Measurements from ENCODE around the gene BBLN. TPM values are rescaled to one million over a fixed set of nuclear protein-coding genes. Genes with fewer than 3 reads are reported as not detected.
"Not testable (repeated sequence)": the region's sequence is repeated elsewhere in the genome, so short reads cannot be mapped to it uniquely, and the experiment has no call there.

Gene BBLN
- total RNA-seq (2014; rRNA removed; shearing (Covaris generic); ENCODE audit: low replicate concordance): 37.3 and 57.0 TPM in 2 replicates

DNA sequence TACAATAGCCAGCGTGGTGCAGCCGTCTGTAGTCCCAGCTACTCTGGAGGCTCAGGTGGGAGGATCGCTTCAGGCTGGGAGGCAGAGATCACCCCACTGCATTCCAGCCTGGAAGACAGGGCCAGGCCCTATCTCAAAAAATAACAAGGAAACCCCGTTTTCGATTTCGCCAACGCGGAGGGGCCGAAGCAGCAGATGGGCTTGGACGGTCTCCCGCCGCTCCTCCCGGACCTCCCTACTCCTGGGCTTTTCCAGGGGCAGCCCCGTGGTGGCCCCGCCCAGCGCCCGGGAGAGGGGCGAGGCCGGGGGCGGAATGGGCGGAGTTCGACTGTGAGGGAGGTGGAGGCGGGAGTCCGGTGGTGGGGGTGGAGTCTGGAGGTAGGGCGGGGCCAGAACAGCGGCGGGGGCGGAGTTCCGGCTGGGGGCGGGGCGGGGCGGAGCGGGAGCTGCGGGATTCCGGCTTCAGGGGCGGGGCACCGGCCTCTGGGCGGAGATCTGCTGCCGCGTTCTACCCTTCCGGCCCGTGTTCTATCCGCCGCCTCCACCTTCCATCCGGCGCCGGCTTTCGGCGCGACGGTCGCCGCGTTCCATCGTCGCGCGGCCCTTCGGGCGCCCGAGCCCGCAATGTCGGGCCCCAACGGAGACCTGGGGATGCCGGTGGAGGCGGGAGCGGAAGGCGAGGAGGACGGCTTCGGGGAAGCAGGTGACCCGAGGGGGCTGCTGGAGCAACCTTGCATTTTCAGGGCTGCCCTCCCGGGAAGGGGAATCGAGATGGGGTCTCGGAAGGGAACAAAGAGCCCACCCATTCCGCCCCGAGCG is at the start of gene BBLN:
Gene BBLN, plus strand, starts transcription at position 482 of the 819 bp plus-strand sequence. Its CDS starts 143 bp downstream, at position 625.
- H3K4me3 ChIP-seq: peak within 1 kb of the TSS; percentile 92
- H3K27me3 ChIP-seq: no peaks in the 10 kb centered on the region
- peak; percentile 91 for DNase-seq
- peaks cover 26% of the 10 kb centered on the region for H3K36me3 ChIP-seq
- no peaks in the 10 kb centered on the region for H3K9me3 ChIP-seq

DNA sequence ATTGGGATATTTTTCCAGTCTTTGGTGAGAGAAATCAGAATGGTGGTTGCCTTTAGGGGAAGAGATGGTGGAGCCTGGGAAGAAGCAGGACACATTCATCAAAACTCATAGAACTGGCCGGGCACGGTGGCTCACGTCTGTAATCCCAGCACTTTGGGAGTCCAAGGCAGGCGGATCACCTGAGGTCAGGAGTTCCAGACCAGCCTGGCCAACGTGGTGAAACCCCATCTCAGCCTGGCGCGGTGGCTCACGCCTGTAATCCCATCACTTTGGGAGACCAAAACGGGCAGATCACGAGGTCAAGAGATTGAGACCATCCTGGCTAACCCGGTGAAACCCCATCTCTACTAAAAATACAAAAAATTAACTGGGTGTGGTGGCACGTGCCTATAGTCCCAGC is 48.3 kb upstream of the BBLN start:
- not testable (repeated sequence) for H3K27me3 ChIP-seq

DNA sequence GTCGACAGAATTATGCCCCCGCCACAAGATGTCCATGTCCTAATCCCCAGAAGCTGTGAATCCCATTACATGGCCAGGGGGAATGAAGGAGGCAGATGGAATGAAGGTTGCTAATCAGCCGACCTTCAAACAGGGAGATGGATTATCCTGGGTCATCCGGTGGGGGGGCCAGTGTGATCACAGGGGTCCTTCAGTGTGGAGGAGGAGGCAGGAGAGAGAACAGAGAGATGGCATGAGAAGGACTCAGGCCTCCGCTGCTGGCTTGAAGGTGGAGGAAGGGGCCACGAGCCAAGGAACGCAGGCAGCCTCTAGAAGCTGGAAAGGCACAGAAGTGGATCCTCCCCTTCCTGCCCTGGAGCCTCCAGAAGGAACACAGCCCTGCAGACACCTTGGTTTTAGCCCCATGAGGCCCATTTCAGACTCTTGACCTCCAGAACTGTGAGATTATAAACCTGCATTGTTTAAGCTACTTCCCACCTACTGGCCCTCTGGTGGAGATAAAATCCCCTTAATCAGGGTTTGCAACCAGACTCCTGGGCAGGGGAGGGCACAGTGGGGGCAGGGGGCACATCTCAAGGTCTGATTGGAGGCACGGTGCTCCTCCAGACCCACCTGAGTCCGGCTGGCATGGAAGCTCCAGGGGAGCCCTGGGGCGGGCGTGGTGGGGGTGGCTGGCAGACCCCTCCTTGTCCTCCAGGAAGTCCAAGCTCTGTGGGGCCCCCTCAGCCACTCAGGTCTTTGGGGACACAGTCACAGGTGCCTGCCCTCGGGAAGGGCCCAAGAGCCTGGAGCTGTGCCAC is 46.3 kb upstream of the BBLN start:
- no peak for DNase-seq
- Histone ChIP-seq H3K27me3 (no peaks in the 10 kb centered on the region), H3K36me3 (peaks cover 4% of the 10 kb centered on the region), H3K4me3 (no peak overlapping the region), H3K9me3 (no peaks in the 10 kb centered on the region)

More for the DNA sequence above, 48.3 kb upstream of the BBLN start:
- DNase-seq, H3K4me3 ChIP-seq, H3K36me3 ChIP-seq, H3K9me3 ChIP-seq: not testable (repeated sequence)

DNA sequence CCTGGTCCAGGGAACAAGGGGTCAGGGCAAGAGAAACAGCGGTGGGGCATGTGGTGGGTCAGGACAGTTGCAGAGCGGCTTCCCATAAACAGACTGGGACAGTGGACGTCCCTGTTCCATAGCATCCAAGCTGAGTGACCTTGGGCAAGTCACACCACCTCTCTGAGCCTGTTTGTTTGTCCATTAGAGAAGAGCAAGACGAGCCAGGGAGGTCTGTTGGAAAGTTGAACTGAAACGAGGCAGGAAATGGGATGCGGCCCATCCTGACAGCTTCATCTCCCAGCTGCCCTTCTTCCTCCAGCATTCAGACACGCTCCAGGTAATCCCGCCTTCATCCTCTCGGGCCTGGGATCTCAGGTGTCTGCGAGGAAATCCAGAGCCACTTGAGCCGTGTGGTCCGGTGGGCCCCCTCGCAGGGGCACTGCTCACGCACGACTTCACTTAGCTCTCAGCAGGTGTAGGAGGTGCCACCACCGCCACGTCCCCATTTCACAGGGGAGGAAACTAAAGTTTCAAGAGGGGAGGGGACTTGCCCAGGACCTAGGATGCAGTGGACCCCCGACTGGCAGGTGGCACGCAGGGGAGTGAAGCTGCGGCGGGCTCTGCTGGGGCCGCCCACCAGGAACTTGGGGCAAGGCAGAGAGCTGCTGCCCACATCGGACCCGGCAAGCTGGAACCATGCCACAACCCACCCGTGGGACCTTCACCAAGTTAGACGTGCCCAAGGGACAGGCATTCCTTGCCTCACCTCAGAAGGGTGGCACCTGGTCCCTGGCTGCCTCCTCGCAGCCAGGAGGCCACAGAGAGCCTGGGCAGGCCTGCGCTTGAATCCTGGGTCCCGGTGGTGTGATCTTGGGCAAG is 45.5 kb upstream of the BBLN start:
- Histone ChIP-seq H3K9me3 (no peaks in the 10 kb centered on the region), H3K36me3 (peaks cover 4% of the 10 kb centered on the region), H3K27me3 (no peaks in the 10 kb centered on the region), H3K4me3 (no peak overlapping the region)
- no peak for DNase-seq

DNA sequence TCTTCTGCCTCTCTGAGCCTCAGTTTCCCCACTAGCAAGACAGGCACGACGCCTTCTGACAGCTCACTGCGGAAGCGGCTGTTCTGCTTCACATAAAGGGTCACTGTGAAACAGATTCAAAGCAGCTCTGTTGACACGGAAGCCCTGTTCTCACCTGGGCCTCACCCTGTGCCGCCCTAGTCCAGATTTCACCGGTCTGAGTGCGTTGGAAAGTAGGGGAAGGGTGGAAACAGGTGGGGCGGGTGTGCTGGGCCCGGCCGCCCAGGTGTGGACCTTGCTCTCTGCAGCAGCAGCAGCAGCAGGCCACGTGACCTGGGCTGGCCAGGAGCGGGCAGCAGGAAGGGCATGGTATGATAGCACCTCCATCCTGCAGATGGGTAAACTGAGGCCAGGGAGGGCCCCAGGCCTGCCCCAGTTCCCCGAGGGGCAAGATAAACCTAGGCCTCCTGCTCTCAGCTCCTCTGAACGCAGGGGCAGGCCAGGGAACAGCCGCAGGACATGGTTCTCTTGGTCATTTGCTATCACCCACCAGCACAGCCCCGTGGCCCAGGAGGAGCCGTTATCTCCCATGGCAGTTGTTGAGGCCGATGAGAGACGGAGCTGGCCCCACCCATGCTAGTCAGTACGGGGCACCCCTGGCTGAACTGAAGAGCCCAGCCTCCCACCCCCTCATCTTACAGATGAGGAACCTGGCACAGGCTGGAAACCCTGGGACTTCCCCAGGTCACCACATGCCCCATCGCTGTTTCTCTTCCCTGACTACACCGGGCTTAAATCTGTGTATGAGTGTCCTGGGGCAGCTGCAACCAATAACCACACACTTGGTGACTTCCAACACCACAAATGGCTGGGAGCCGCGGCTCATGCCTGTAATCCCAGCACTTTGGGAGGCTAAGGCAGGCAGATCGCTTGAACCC is 44.6 kb upstream of the BBLN start:
- no peak for DNase-seq
- Histone ChIP-seq H3K4me3 (no peak overlapping the region), H3K36me3 (peaks cover 4% of the 10 kb centered on the region), H3K9me3 (no peaks in the 10 kb centered on the region), H3K27me3 (no peaks in the 10 kb centered on the region)

DNA sequence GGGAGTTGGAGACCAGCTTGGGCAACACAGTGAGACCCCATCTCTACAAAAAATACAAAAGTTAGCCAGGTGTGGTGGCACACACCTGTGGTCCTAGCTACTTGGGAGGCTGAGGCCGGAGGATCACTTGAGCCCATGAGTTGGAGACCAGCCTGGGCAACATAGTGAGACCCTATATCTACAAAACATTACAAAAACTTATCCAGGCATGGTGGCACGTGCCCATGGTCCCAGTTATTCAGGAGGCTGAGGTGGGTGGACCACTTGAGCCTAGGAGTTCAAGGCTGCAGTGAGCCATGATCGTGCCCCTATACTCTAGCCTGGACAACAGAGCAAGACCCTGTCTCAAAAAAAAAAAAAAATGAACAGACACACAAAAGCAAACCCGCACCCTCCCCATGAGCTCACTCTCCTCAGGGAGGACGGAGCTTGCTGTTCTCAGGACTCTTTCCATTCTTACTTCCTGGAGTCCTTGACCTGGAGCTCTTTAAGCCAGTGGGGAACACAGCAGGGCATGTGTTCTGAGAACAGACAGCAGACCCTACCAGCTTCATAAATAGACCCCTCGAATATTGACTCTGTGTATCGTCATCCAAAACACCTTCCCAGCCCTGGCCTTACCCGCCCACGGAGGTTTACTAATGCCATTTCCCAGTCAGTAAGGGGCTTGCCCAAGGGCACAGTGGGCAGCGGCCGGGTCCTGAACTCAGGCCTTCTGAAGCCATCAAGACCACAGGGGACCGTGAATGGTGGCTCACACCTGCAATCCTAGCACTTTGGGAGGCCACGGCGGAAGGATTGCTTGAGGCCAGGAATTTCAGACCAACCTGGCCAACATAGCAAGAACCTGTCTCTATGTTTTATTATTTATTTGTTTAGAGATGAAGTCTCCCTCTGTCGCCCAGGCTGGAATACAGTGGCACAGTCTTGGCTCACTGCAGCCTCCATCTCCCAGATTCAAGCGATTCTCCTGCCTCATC is 43.7 kb upstream of the BBLN start:
- H3K36me3 ChIP-seq: peaks cover 4% of the 10 kb centered on the region
- no peaks in the 10 kb centered on the region for H3K27me3 ChIP-seq
- H3K4me3 ChIP-seq: no peak overlapping the region
- no peak for DNase-seq
- H3K9me3 ChIP-seq: no peaks in the 10 kb centered on the region

DNA sequence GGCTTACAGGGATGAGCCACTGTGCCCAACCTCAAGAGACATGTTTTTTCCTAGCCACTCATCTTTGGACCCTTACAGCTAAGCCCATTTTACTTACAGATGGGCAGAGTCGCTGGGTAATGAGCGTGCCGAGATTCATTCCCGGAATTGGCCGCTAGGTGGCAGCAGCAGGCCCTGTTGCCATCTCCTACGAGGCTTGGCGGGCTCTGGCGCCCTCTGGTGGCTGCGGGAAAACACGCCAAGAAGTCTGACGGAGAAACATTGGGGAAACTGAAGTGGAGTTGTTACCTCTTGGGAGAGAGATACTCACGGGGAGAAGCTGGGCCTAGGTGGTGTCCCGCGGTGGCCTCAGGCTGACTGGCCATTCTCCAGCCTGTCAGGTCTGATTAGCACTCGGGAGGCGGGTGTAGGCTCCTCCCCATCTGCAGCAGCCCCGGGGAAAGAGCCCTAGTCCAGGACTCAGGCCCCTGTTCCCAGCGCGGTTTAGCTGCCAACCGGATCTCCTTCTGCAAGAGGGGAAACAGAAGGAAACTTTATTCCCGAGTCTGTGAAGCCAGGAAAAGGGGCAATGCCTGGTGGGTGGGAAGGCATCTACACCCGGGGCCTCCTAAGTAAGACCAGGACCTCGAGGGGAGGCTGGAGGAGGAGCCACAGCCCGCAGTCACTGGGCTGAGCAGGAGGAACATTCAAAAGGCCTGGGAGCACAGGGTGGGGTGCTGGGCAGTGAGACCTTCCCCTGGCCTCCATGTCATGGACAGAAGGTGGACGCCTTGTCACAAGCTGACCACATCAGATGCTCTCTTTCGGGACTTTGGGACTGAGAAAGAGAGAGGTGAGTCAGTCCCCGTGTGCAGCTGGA is 42.2 kb upstream of the BBLN start:
- DNase-seq: peak; percentile 79
- H3K9me3 ChIP-seq: no peaks in the 10 kb centered on the region
- no peaks in the 10 kb centered on the region for H3K27me3 ChIP-seq
- no peak overlapping the region for H3K4me3 ChIP-seq
- H3K36me3 ChIP-seq: peaks cover 4% of the 10 kb centered on the region

GRCh38 chr9:128118472-128118857 is 41.6 kb upstream of the BBLN start:
- no peaks in the 10 kb centered on the region for H3K9me3 ChIP-seq
- peaks cover under 1% of the 10 kb centered on the region for H3K36me3 ChIP-seq
- H3K27me3 ChIP-seq: no peaks in the 10 kb centered on the region
- no peak overlapping the region for H3K4me3 ChIP-seq
- DNase-seq: no peak

DNA sequence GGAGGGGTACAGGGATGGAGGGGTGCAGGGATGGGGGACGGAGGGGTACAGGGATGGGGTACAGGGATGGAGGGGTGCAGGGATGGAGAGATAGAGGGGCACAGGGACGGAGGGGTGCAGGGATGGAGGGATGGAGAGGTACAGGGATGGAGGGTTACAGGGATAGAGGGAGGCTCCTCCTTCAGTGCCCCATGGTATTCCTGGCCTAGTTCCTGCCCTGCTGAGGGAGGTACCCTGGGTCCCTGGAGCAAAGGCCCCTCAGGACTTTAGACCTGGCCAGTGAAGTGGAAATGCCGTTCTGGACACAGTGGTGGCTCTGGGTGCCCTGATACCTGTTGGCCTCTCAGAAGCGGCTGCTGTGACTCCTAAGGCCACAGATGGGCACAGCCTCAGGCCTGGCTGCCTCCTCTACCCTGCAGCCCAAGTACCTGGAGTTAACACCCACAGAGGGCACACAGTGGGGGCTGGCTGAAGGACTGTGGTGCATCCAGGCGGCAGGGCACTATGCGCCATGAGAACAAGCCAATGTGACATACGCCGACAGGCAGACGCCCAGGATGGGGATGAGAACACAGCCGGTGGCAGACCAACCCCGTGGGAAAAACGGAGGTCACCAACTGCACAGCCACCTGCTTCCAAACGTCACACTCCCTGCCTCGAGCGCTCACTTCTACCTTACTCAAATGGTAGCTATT is 40.9 kb upstream of the BBLN start:
- H3K4me3 ChIP-seq: no peak overlapping the region
- H3K9me3 ChIP-seq: no peaks in the 10 kb centered on the region
- no peak for DNase-seq
- H3K27me3 ChIP-seq: no peaks in the 10 kb centered on the region
- peaks cover 2% of the 10 kb centered on the region for H3K36me3 ChIP-seq

DNA sequence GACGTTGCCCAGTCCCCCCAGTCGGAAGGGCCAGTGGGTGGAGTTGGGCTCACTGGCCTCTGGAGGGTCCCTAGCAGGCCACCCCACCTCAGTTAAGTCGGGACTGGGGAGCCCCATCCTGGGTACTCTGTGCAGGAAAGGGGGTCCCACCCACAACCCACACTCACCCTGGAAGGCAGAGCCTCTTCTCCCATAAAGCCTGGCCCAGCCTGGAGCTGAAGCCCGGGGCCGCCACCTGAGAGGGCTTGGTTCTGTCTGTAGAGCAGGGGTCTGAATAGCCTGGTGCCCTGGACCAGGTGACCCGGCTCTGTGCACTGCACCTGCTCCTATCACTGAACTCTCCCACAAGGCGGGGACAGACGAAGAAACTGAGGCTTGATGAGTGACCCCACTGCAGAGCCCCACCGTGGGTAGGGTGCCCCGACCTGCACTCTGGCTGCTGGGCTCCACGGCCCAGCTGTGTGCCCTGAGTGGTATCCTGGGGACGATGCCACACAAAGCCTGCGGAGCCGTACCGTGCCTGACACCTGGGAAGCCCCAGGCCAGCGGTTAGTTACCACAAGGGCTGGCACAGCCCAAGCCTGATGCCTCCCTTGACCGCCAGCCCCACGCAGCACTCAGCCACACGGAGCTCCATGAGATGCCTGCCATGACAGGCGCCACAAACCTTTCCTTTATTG is 39.9 kb upstream of the BBLN start:
- H3K36me3 ChIP-seq: peaks cover 10% of the 10 kb centered on the region
- H3K27me3 ChIP-seq: no peaks in the 10 kb centered on the region
- no peak overlapping the region for H3K4me3 ChIP-seq
- no peak for DNase-seq
- no peaks in the 10 kb centered on the region for H3K9me3 ChIP-seq

GRCh38 chr9:128120741-128121465 is 39.2 kb upstream of the BBLN start:
- H3K36me3 ChIP-seq: peaks cover 17% of the 10 kb centered on the region
- DNase-seq: no peak
- H3K4me3 ChIP-seq: no peak overlapping the region
- H3K27me3 ChIP-seq: no peaks in the 10 kb centered on the region
- H3K9me3 ChIP-seq: no peaks in the 10 kb centered on the region

DNA sequence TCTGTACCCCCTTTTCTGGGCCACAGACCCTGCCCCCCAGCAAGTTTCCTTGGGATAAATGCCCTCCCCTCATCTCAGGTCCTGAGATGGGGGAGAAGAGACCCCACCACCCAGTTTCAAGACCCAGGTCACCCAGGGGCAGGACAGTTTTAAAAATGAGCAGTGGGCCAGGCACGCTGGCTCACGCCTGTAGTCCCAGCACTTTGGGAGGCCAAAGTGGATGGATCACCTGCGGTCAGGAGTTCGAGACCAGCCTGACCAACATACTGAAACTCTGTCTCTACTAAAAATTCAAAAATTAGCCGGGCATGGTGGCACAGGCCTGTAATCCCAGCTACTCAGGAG is 38.6 kb upstream of the BBLN start:
- Histone ChIP-seq H3K27me3 (no peaks in the 10 kb centered on the region), H3K36me3 (peaks cover 17% of the 10 kb centered on the region), H3K9me3 (no peaks in the 10 kb centered on the region), H3K4me3 (no peak overlapping the region)
- no peak for DNase-seq

Measured in MG63 (cell line).